Astrocyte (in vitro differentiated cells and primary cell): Measurements from ENCODE around the gene IRF1. TPM values are rescaled to one million over a fixed set of nuclear protein-coding genes. Genes with fewer than 3 reads are reported as not detected.

Source experiments
- DNase-seq: peaks from one replicate; pipeline ENCODE4 v3.0.0-alpha.2; 2010; ENCODE audit warnings: low read depth
- FAIRE-seq: peaks from 2 replicates; lab custom pipeline; 2011; peaks lifted over from hg19 to GRCh38; lab: Jason Lieb, UNC
- H2AFZ ChIP-seq: 2 replicates; pipeline ENCODE4 v1.6.0; 2012; ENCODE audit warnings: low read depth, low read length, inconsistent platforms
- H3K27ac ChIP-seq: 2 replicates; pipeline ENCODE4 v1.5.1; 2011; ENCODE audit warnings: low read depth, low read length, inconsistent platforms
- H3K27me3 ChIP-seq: 2 replicates; pipeline ENCODE4 v1.6.0; 2011; ENCODE audit warnings: low read length, inconsistent platforms; ENCODE audit not compliant: insufficient read depth
- H3K36me3 ChIP-seq: 2 replicates; pipeline ENCODE4 v1.5.1; 2011; ENCODE audit warnings: low read length, inconsistent platforms; ENCODE audit not compliant: insufficient read depth
- H3K4me1 ChIP-seq: 2 replicates; pipeline ENCODE4 v1.5.1; 2011; ENCODE audit warnings: low read length, inconsistent platforms; ENCODE audit not compliant: insufficient read depth
- H3K4me2 ChIP-seq: 2 replicates; pipeline ENCODE4 v1.6.0; 2012; ENCODE audit warnings: low read length, inconsistent platforms
- H3K4me3 ChIP-seq: 2 replicates; pipeline ENCODE4 v1.5.1; 2011; ENCODE audit warnings: low read depth, mild to moderate bottlenecking, low read length, inconsistent platforms; ENCODE audit not compliant: insufficient read depth
- H3K79me2 ChIP-seq: 2 replicates; pipeline ENCODE4 v1.6.0; 2012; ENCODE audit warnings: mild to moderate bottlenecking, low read length, inconsistent platforms; ENCODE audit not compliant: insufficient read depth
- H3K9ac ChIP-seq: 2 replicates; pipeline ENCODE4 v1.6.0; 2012; ENCODE audit warnings: mild to moderate bottlenecking, low read length, inconsistent platforms
- H3K9me3 ChIP-seq: 2 replicates; pipeline ENCODE4 v1.5.1; 2012; ENCODE audit warnings: low read depth, mild to moderate bottlenecking, low read length, inconsistent platforms; ENCODE audit not compliant: insufficient read depth
- H4K20me1 ChIP-seq: 2 replicates; pipeline ENCODE4 v1.6.0; 2012; ENCODE audit warnings: low read length, inconsistent platforms; ENCODE audit not compliant: insufficient read depth
- H3K27ac Mint-ChIP-seq: one replicate; pipeline ENCODE4 v1.8.0; 2021; ENCODE audit warnings: mild to moderate bottlenecking, mixed read lengths; ENCODE audit not compliant: unreplicated experiment
- H3K27me3 Mint-ChIP-seq: one replicate; pipeline ENCODE4 v1.8.0; 2021; ENCODE audit warnings: low read depth, mixed read lengths; ENCODE audit not compliant: unreplicated experiment
- H3K36me3 Mint-ChIP-seq: one replicate; pipeline ENCODE4 v1.8.0; 2021; ENCODE audit warnings: low read depth, mixed read lengths; ENCODE audit not compliant: unreplicated experiment
- H3K4me1 Mint-ChIP-seq: one replicate; pipeline ENCODE4 v1.8.0; 2021; ENCODE audit warnings: low read depth, mixed read lengths; ENCODE audit not compliant: unreplicated experiment
- H3K4me3 Mint-ChIP-seq: one replicate; pipeline ENCODE4 v1.8.0; 2021; ENCODE audit warnings: mild to moderate bottlenecking, moderate library complexity, mixed read lengths; ENCODE audit not compliant: unreplicated experiment
- H3K9me3 Mint-ChIP-seq: one replicate; pipeline ENCODE4 v1.8.0; 2021; ENCODE audit warnings: mild to moderate bottlenecking, mixed read lengths; ENCODE audit not compliant: unreplicated experiment
- CTCF ChIP-seq: IDR thresholded peaks from 2 replicates; pipeline ENCODE4 v1.5.1; 2011; ENCODE audit warnings: low read depth, mild to moderate bottlenecking, inconsistent platforms, low read length, moderate library complexity; ENCODE audit not compliant: insufficient read depth
- EZH2 ChIP-seq: IDR thresholded peaks from 2 replicates; pipeline ENCODE4 v1.6.1; 2012; ENCODE audit warnings: mild to moderate bottlenecking, low read length, inconsistent platforms; ENCODE audit not compliant: insufficient read depth
- total RNA-seq: library from RNA; stranded (reverse); gene quantifications from 2 replicates; pipeline ENCODE4 v1.2.1, GENCODE V29; 2021

The IRF1 gene
- total RNA-seq, 1 donor from 2014 or later, result 39.7 TPM

- FAIRE-seq (no peak), DNase-seq (no peak)
- Histone ChIP-seq H3K4me2 (no peak overlapping the region), H2AFZ (no peak overlapping the region), H3K79me2 (no peaks in the 10 kb centered on the region), H3K27me3 (no peaks in the 10 kb centered on the region), H3K36me3 (no peaks in the 10 kb centered on the region), H4K20me1 (no peaks in the 10 kb centered on the region), H3K4me3 (no peak overlapping the region), H3K9me3 (no peaks in the 10 kb centered on the region), H3K27ac (no peak overlapping the region), H3K9ac (no peak overlapping the region), H3K4me1 (peaks cover 18% of the 10 kb centered on the region)
- Mint-ChIP-seq H3K36me3 (peaks cover 15% of the 10 kb centered on the region), H3K4me3 (no peak overlapping the region), H3K9me3 (peaks cover 4% of the 10 kb centered on the region), H3K27ac (no peak overlapping the region), H3K27me3 (no peaks in the 10 kb centered on the region), H3K4me1 (peaks cover 43% of the 10 kb centered on the region)
- TF ChIP-seq EZH2 (no peak), CTCF (no peak)
Observed at GRCh38 chr5:132470596-132470995, 20.0 kb downstream of the IRF1 start.

GRCh38 chr5:132470010-132470392, 20.6 kb downstream of the IRF1 start:
- no peaks in the 10 kb centered on the region for H3K79me2 ChIP-seq
- Mint-ChIP-seq H3K27ac (peak overlapping the region; percentile 67), H3K36me3 (peaks cover 15% of the 10 kb centered on the region), H3K4me3 (no peak overlapping the region), H3K9me3 (peaks cover 4% of the 10 kb centered on the region), H3K27me3 (no peaks in the 10 kb centered on the region), H3K4me1 (peaks cover 44% of the 10 kb centered on the region)
- no peak for DNase-seq
- no peak overlapping the region for H3K4me2 ChIP-seq
- H2AFZ ChIP-seq, result no peak overlapping the region
- no peaks in the 10 kb centered on the region for H3K27me3 ChIP-seq
- no peaks in the 10 kb centered on the region for H3K9me3 ChIP-seq
- peaks cover 21% of the 10 kb centered on the region for H3K4me1 ChIP-seq
- H3K27ac ChIP-seq, result no peak overlapping the region
- H3K9ac ChIP-seq, result no peak overlapping the region
- no peaks in the 10 kb centered on the region for H4K20me1 ChIP-seq
- no peak overlapping the region for H3K4me3 ChIP-seq
- no peaks in the 10 kb centered on the region for H3K36me3 ChIP-seq
- no peak for TF ChIP-seq CTCF
- no peak for TF ChIP-seq EZH2
- no peak for FAIRE-seq

- no peak for FAIRE-seq
- H3K4me2 ChIP-seq, result peak overlapping the region; percentile 37
Observed at GRCh38 chr5:132469380-132470009, 21.1 kb downstream of the IRF1 start.

More at GRCh38 chr5:132469380-132470009, 21.1 kb downstream of the IRF1 start:
- Mint-ChIP-seq H3K27ac (peak overlapping the region; percentile 67), H3K4me1 (peaks cover 44% of the 10 kb centered on the region), H3K36me3 (peaks cover 12% of the 10 kb centered on the region), H3K27me3 (no peaks in the 10 kb centered on the region), H3K9me3 (peaks cover 4% of the 10 kb centered on the region), H3K4me3 (no peak overlapping the region)
- no peaks in the 10 kb centered on the region for H4K20me1 ChIP-seq
- H3K9me3 ChIP-seq, result no peaks in the 10 kb centered on the region
- H3K27ac ChIP-seq, result no peak overlapping the region
- no peaks in the 10 kb centered on the region for H3K79me2 ChIP-seq
- H3K4me3 ChIP-seq, result no peak overlapping the region
- H3K4me1 ChIP-seq, result peaks cover 23% of the 10 kb centered on the region
- no peaks in the 10 kb centered on the region for H3K27me3 ChIP-seq
- no peak overlapping the region for H2AFZ ChIP-seq
- DNase-seq, result no peak
- no peak overlapping the region for H3K9ac ChIP-seq
- no peaks in the 10 kb centered on the region for H3K36me3 ChIP-seq
- TF ChIP-seq EZH2 (no peak), CTCF (no peak)
